ENCODE data around the gene HSPA1A. TPM values are rescaled to one million over a fixed set of nuclear protein-coding genes. Genes with fewer than 3 reads are reported as not detected.
A peak's percentile ranks its signal among the peaks of the same experiment; 100 is the strongest.
"Not testable (repeated sequence)": the region's sequence is repeated elsewhere in the genome, so short reads cannot be mapped to it uniquely, and the experiment has no call there.

Gene HSPA1A
- total and polyA plus RNA-seq, 12 donors, result 113 to 679 (median 235) TPM

DNA sequence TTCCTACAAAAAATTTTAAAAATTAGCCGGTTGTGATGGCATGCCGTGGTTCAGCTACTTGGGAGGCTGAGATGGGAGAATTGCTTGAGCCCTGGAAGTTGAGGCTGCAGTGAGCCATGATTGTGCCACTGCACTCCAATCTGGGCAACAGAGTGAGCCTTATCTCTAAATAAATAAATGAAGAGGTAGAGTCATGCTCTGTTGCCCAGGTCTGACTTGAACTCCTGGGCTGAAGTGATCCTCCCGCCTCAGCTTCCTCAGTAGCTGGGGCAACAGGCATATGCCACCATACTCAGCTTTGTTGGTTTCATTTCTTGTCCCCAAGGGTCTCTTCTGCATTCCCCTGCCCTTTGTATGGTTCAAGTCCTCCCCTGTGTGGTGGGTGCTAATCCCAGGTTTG, 29.2 kb downstream of the HSPA1A start:
- 93 to 97% methylated on average over 3 of the region's 3 CpGs for WGBS, 2 donors

DNA sequence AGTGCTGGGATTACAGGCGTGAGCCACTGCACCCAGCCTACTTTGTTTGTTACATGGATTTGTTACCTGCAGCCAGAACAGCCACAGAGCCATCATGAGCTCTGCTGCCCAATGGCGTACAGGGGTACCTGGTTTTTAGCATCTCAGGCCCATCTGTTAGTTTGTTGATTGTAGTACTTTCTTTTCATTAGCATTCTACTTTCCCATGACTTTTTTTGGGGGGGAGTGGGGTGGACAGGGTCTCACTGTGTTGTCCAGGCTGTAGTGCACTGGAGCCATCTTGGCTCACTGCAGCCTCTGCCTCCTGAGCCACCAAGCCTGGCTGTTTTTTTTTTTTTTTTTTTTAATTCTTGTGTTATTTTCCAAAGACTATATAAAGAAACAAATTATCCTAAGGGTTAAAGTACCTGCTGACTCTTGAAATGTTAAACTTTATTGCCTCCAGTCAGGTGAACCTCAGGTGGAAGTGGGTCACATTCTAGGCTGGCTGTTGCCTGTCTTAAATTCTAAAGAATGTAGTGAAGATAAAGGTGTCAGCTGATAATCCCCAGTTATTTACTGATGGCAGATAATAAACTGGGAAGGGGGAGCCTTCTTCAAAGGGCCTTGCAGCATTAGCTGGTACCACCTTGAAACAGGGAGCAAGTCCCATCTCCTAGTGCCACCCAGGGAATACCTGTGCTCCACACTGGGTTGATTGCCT, 32.1 kb downstream of the HSPA1A start:
- H3K27ac ChIP-seq, result no peak overlapping the region
- intact Hi-C loops (cut with DNase I), result no loop called here
- H3K36me3 ChIP-seq, result peaks cover 0 to 6% (median 0%) of the 10 kb centered on the region in 9 donors
- H3K4me3 ChIP-seq, result no peak overlapping the region
- no peaks in the 10 kb centered on the region for H3K4me1 ChIP-seq
- 89 to 93% methylated on average over 2 of the region's 2 CpGs for WGBS, 2 donors
- TF ChIP-seq CTCF (IDR thresholded peaks at IDR 0.05), result no peak
- no peaks in the 10 kb centered on the region for H3K27me3 ChIP-seq
- DNase-seq (no peak), ATAC-seq (no peak)
- H3K9me3 ChIP-seq, result no peaks in the 10 kb centered on the region

More for the DNA sequence above, 29.2 kb downstream of the HSPA1A start:
- TF ChIP-seq CTCF (IDR thresholded peaks at IDR 0.05), result no peak
- Histone ChIP-seq H3K9me3 (no peaks in the 10 kb centered on the region), H3K27ac (no peak overlapping the region), H3K4me3 (no peak overlapping the region), H3K27me3 (no peaks in the 10 kb centered on the region), H3K4me1 (no peaks in the 10 kb centered on the region), H3K36me3 (peaks cover 0 to 33% (median 17%) of the 10 kb centered on the region in 9 donors)
- intact Hi-C loops (cut with DNase I), result no loop called here
- ATAC-seq (no peak), DNase-seq (no peak)

DNA sequence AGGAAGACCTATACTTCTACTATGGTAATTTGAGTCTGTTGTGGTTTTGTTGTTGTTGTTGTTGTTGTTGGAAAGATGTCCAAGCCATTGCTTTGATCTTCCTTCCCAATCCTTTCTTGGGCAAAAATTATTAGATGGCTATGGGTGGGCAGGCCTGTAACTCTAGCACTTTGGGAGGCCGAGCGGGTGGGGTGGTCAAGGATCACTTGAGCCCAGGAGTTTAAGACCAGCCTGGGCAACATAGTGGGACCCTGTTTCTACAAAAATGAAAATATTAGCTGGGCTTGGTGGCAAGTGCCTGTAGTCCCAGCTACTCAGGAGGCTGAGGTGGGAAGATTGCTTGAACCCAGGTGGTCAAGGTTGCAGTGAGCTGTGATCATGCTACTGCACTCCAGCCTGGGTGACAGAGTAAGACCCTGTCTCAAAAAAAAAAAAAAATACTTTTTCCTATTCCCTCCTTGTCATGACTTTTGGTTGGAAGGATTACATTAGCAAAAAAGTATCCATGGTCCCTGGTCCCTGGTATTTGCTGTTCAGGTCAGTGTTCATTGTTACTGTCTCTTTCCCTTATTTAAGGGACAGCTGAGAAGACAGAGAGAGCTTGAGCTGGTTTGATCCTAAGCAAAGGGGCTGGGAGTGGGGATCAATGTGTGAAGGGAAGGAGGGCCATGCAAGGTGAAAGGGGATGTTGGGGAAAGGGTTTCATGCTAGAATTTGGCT, 35.6 kb downstream of the HSPA1A start:
- Histone ChIP-seq H3K4me3 (no peak overlapping the region), H3K27ac (no peak overlapping the region), H3K4me1 (no peaks in the 10 kb centered on the region), H3K9me3 (no peaks in the 10 kb centered on the region), H3K27me3 (no peaks in the 10 kb centered on the region), H3K36me3 (no peaks in the 10 kb centered on the region)
- no peak for TF ChIP-seq CTCF (IDR thresholded peaks at IDR 0.05)
- WGBS, 2 donors, result 92 to 100% methylated on average over 2 of the region's 2 CpGs
- DNase-seq, result no peak
- no peak for ATAC-seq
- intact Hi-C loops (cut with DNase I), result no loop called here

DNA sequence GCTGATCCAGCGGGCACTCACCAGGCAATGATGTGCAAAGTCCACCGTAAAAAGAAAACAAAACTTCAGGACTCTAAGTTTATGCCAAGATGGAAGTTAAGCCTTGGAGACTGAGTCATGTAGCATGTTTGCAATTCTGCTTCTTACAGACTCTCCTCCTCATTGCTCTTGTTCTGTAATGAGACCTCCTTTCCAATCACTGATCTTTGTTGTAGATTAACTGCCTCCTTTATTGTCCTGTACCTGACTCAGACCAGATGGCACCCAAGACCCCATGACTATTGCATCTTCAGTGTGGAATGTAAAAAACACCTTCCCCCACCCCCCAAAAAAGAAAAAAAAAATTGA, 36.1 kb downstream of the HSPA1A start:
- H3K27me3 ChIP-seq, result no peaks in the 10 kb centered on the region
- no peak overlapping the region for H3K4me3 ChIP-seq
- intact Hi-C loops (cut with DNase I), result no loop called here
- H3K4me1 ChIP-seq, result no peaks in the 10 kb centered on the region
- no peak overlapping the region for H3K27ac ChIP-seq
- DNase-seq (no peak), ATAC-seq (no peak)
- WGBS, 2 donors, result 78 to 84% methylated on average over 2 of the region's 2 CpGs
- TF ChIP-seq CTCF (IDR thresholded peaks at IDR 0.05), result no peak
- peaks cover 0 to under 1% (median 0%) of the 10 kb centered on the region in 9 donors for H3K36me3 ChIP-seq
- H3K9me3 ChIP-seq, result no peaks in the 10 kb centered on the region

GRCh38 chr6:31851980-31852718, 36.8 kb downstream of the HSPA1A start:
- WGBS, 2 donors, result 88 to 89% methylated on average over 35 of the region's 35 CpGs
- H3K27ac ChIP-seq; H3K27me3 ChIP-seq; H3K4me1 ChIP-seq; H3K4me3 ChIP-seq; H3K36me3 ChIP-seq; intact Hi-C loops (cut with DNase I); H3K9me3 ChIP-seq; DNase-seq: not testable (repeated sequence)
- ATAC-seq, result peak in 1 of 8 donors; percentile 14

DNA sequence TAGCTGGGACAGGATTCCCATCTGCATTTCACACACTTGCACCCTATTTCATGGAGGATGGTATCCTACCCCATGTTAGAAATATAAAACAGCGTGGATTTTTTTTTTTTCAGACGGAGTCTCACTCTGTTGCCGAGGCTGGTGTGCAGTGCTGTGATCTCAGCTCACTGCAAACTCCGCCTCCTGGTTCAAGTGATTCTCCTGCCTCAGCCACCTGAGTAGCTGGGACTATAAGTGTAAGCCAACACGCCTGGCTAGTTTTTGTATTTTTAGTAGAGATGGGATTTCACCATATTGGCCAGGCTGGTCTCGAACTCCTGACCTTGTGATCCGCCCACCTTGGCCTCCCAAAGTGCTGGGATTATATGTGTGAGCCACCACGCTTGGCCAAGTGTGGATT, 42.4 kb downstream of the HSPA1A start:
- H3K27ac ChIP-seq; H3K4me3 ChIP-seq; H3K27me3 ChIP-seq; intact Hi-C loops (cut with DNase I); DNase-seq; ATAC-seq; H3K9me3 ChIP-seq: not testable (repeated sequence)
- H3K36me3 ChIP-seq, result peaks cover 0 to 50% (median 21%) of the 10 kb centered on the region in 9 donors
- 95% methylated on average over 8 of the region's 8 CpGs for WGBS, 2 donors
- H3K4me1 ChIP-seq, result peaks cover 4 to 14% (median 11%) of the 10 kb centered on the region in 9 donors

Measured in heart right ventricle (tissue), 16 donors.